ENCODE data around the gene IP6K3.
A peak's percentile ranks its signal among the peaks of the same experiment; 100 is the strongest.

The IP6K3 gene

DNA sequence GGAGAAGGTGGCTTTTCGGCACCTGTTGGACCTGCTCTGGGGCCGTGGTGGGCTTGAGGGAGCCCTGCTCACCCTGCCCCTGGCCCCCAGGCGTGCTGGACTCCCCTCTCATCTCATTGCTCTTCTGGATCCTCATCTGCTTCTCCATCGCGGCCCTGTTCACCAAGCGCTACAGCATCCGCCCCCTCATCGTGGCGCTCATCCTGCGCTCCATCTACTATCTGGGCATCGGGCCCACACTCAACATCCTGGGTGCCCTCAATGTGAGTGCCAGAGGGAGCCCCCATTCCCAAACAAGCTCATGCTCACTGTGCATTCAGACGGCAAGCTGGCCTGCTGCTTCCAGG, 57.6 kb downstream of the IP6K3 start:
- DNase-seq (ENCODE audit: low read depth): no peak

DNA sequence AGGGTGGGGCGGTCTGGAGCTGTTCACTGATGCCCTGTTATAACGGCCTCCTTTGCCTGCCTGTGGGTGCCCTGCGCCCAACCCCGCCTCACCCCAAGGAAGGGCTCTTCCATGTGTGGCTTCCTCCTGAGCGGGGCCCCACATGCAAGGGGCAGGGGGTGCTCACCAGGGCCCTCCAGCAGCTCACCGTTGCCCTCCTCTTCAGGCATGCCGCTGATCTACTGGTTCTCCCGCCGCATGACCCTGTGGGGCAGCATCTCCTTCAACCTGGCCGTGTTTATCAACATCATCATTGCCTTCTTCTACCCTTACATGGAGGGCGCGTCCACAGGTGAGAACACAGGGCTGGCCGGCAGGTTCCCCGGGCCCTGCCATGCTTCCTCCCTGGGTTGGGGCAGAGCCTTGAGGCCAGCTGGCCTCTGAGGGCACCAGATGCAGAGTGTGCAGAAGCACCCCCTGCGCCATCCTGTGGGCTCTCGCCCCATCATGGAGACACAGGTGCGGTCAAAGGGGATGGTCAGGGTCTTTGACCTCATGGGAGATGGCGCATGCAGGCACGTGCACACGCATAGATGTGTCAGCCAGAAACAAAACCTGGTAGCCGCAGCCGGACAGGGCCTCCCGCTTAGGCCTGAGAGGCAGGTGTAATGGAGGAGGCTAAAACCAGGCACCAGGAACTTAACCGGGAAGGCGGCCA, 58.1 kb downstream of the IP6K3 start:
- no peak for DNase-seq (ENCODE audit: low read depth)

DNA sequence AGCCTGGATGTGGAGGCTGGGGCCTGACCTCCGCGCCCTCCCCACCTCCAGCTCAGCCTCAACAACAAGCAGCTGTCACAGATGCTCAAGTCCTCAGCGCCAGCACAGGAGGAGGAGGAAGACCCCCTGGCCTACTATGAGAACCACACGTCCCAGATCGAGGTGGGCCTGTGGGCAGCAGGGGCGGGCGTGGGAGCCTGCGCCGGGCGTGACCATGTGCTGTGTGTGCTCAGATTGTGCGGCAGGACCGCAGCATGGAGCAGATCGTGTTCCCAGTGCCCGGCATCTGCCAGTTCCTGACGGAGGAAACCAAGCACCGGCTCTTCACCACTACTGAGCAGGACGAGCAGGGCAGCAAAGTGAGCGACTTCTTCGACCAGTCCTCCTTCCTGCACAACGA, 58.7 kb downstream of the IP6K3 start:
- DNase-seq (ENCODE audit: low read depth): no peak

DNA sequence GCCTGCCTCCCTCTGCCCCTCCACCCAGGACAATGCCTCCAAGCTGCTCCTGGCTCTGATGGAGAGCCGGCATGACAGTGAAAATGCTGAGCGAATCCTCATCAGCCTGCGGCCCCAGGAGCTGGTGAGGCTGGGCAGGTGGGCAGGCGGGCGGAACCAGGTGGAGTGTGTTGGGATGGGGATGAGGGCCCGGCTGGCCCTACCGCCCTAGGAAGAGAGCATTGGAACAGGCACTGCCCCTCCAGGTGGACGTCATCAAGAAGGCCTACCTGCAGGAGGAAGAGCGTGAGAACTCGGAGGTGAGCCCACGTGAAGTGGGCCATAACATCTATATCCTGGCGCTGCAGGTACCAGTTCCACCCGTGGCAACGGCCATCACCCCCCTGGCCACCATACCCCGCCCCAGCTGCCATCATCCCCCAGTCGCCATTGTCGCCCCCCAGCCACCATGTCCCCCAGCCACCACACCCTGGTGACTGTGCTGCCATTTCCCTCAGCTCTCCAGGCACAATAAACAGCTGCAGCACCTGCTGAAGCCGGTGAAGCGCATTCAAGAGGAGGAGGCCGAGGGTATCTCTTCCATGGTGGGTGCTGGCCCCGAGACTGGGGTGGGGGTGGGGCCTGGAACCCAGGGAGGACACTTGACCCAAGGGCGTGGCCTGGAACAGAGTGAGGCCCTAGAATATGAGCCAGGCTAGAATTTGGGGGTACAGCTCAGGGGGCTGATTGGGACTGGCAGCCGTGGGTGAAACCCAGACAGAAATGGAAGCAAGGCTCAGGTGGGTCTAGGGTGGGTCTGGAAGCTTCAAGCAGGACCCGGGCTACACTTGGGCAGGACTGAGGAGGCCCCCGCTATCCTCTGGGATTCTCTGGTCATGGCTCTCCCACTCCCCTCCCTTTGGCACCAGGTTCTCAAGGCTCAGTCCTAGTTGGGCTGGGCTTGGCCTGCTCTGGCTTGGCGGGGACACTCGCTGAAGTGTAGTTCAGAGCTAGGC, 59.4 kb downstream of the IP6K3 start:
- DNase-seq (ENCODE audit: low read depth): no peak

DNA sequence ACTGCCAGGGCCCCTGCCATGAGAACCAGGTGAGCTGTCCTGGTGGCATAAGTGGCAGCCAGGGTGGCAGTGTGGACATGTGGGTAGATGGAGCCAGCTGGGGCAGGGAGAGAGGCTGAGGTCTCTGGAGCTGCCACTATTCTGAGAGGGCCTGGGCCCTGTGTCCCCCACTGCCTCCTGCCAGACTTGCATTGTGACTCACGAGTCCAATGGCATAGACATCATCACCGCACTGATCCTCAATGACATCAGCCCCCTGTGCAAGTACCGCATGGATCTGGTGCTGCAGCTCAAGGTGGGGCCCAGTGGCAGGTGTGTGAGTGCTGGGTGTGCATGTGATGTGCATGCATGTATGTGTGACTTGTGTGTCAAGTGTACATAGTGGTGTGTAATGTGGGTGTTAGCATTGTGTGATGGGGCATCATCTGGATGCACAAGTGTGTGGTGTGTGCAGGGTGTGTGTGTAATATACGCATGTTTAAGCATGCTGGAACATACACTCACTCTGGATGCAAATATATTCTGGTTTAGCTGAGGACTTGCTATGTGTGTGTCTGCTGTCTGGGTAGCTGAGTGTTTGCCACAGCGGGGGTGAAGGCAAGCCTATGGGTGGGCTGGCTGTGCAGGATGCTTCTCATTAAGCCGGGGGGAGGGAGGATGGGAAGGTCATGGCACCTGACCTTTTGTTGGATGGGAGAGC, 60.3 kb downstream of the IP6K3 start:
- no peak for DNase-seq (ENCODE audit: low read depth)

DNA sequence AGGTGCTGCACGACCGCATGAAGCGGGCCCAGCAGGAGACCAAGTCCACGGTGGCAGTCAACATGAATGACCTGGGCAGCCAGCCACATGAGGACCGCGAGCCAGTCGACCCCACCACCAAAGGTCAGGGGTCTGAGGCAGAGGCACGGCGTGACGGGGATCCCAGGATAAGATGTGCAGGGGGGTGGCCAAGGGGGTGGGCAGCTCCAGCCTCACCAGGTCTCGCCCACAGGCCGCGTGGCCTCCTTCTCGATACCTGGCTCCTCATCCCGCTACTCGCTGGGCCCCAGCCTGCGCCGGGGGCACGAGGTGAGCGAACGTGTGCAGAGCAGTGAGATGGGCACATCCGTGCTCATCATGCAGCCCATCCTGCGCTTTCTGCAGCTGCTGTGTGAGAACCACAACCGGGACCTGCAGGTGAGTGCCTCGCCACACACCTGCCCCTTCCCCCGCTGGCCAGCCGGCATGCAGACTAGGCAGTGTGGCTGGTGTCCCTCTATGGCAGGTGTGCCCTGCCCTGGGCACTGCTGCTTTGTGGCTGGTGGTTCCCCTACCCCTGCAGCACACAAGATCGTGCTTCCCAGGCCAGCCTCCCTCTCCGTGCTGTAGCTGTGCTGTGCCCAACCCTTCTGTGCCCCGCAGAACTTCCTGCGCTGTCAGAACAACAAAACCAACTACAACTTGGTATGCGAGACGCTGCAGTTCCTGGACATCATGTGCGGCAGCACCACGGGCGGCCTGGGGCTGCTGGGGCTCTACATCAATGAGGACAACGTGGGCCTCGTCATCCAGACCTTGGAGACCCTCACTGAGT, 61.1 kb downstream of the IP6K3 start:
- DNase-seq (ENCODE audit: low read depth): no peak

DNA sequence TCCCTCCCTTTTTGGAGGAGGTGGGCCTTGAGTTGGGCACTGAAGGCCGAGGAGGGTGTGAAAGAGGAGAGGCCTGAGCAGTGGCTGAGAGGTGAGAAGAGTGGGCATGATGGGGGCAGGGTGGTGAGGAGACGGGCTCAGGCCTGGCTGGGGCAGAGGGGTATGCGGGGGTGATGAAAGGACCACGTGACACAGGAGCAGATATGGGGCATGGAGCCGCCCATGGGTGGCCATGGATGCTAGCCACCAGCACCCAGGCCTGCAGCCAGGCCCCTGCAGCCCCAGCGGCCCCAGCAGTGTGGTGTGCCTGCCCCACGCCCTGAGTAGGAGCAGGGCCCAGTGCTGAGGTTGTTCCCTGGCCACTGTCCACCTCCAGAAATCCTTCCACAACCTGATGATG, 61.7 kb downstream of the IP6K3 start:
- DNase-seq (ENCODE audit: low read depth): no peak

DNA sequence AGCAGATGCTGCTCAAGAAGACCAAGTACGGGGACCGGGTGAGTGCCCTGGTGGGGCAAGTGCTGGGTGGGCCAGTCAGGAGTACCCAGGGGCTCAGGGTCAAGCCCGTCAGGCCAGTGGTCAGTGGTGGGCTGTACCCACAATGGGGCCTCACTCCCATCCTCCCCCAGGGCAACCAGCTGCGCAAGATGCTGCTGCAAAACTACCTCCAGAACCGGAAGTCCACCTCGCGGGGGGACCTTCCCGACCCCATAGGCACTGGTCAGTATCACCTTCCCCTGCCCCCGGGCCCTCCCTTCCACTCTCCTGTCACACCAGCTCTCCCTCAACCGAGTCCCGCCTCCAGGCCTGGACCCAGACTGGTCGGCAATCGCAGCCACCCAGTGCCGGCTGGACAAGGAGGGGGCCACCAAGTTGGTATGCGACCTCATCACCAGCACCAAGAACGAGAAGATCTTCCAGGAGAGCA, 62.2 kb downstream of the IP6K3 start:
- no peak for DNase-seq (ENCODE audit: low read depth)

DNA sequence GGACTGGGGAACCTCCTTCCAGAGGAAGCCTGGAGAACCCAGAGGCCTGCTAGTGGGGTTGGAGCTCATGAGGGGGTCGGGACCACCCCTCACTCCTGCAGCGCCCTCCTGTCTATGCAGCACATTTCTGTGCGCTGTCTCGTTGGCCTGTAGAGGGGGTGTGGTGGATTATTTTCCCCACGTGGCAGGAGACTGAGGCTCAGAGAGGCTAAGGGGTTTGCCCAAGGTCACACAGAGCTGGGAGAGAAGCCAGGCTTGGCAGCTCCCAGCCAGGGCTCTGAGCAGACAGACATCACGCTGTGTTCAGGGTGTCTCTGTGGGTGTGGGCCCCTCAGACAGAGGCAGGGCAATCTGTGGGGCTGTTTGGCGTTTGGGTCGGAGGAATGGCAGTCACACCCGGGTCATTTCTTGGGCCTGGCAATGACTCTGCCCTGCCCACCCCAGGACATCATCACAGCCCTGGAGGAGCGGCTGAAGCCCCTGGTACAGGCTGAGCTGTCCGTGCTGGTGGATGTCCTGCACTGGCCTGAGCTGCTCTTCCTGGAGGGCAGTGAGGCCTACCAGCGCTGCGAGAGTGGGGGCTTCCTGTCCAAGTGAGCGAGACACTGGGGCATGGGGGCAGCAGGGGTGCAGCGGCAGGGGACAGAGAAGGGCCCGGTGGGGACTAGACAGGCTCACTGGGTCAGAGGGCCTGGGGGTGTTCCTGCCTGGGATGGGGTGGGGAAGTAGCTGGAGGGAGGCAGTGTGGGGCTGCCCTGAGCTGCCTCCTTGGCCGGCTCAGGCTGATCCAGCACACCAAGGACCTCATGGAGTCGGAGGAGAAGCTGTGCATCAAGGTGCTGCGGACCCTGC, 62.9 kb downstream of the IP6K3 start:
- no peak for DNase-seq (ENCODE audit: low read depth)

DNA sequence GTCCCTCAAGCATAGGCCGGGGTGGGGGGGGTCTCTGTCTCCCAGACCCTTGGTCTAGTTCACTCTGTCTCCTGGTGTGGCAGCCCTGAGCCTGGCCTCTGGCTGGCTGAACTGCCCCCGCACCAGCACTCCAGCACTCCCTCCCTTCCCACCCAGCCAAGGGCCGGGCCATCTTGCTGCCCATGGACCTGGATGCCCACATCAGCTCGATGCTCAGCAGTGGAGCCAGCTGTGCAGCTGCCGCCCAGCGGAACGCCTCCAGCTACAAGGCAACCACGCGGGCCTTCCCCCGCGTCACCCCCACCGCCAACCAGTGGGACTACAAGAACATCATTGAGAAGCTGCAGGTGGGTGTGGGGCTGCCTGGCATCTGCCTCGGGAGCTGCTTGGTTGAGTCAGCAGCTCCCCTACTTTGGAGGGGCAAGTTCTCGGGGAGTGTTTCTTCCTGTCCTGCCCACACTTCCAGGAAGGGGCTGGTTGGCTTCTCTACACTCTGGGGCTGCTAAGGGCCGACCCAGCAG, 63.6 kb downstream of the IP6K3 start:
- DNase-seq (ENCODE audit: low read depth): peak; percentile 73

DNA sequence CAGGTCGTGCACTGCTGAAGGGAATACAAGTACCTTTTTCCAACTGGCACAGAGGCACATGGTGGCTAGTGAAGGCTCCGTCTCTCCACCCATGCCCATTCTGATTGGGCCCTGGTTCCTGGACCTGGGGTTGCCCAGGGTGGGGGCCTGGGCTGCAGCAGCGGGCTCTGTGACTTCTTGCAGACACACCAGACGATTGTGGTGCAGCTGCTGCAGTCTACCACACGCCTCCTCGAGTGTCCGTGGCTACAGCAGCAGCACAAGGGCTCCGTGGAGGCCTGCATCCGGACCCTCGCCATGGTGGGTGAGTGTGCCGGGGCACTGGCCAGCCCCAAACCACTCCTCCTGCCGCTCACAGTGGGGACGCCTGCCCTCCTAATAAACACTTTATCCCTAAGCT, 64.4 kb downstream of the IP6K3 start:
- DNase-seq (ENCODE audit: low read depth): no peak

DNA sequence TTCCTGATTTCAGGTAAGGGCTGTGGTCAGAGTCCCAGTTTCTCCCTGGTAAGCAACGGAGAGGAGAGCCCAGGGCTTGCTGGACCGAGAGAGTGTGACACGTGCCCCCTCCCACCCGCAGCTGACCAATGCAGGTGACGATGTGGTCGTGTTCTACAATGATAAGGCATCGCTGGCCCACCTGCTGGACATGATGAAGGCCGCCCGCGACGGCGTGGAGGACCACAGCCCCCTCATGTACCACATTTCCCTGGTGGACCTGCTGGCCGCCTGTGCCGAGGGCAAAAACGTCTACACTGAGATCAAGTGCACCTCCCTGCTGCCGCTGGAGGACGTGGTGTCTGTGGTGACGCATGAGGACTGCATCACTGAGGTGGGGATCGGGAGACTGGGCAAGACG, 66.9 kb downstream of the IP6K3 start:
- DNase-seq (ENCODE audit: low read depth): no peak

DNA sequence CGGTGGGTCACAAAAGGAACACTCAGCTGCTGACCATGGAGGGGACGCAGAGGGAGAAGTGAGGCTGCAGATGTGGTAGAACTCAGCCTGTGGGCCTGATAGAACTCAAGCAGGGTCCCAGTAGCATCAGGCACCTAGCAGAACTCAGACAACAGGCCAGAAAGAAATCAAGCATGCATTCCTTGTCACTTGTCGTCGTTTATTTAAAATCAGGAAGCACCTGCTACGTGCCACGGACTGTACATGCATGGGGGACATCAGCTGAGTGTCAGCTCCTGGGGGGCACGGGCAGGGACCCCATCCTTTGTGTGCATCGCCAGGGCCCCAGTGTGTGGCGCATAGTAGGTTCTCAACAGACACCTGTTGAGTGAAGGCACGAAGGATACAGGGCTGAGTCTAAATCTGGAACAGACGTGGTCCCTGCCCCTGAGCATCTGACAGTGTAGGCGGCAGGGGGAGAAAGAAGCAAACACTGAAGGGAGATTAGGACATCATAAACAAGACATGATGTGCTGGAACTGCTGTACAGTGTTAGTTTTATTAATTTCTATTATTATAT, 67.7 kb downstream of the IP6K3 start:
- DNase-seq (ENCODE audit: low read depth): no peak

DNA sequence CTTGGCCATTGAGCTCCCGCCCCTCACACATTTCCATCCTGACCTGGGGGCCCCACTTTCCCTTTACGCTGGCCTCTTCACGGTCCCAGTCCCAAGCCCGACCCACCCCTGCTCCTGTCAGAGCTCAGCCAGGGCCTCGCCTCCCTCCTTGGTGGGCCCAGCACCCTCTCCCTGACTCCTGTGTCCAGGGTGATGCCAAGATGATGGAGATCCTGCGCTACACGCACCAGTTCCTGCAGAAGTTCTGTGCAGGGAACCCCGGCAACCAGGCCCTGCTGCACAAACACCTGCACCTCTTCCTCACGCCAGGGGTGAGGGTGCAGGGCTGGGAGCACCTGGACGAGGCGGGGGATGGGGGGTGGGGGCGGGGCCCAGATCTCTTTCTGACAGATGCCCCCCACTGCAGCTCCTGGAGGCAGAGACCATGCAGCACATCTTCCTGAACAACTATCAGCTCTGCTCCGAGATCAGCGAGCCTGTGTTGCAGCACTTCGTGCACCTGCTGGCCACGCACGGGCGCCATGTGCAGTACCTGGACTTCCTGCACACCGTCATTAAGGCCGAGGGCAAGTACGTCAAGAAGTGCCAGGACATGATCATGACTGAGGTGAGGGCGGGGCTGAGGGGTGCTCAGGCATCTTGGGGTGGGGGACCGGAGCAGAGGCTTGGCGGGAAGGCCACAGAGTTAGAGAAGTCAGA, 68.3 kb downstream of the IP6K3 start:
- no peak for DNase-seq (ENCODE audit: low read depth)

DNA sequence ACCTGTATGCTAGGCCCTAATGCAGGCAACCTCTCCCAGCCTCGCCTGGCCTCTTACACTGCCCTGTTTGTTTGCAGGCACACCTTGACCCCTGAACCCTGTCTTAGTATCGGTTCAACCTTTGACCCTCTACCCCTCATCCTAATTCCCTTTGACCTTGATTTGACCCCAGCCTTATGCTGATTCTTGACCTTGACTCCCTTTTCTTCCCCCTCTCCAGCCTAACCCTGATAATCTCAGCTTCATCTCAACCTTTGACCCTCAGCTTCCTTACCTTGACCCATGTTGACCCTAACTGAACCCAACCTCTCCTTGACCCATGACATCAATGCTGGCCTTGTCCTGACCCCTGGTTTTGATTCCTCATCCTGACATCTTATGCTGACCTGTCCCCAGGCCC, 69.0 kb downstream of the IP6K3 start:
- DNase-seq (ENCODE audit: low read depth): no peak

DNA sequence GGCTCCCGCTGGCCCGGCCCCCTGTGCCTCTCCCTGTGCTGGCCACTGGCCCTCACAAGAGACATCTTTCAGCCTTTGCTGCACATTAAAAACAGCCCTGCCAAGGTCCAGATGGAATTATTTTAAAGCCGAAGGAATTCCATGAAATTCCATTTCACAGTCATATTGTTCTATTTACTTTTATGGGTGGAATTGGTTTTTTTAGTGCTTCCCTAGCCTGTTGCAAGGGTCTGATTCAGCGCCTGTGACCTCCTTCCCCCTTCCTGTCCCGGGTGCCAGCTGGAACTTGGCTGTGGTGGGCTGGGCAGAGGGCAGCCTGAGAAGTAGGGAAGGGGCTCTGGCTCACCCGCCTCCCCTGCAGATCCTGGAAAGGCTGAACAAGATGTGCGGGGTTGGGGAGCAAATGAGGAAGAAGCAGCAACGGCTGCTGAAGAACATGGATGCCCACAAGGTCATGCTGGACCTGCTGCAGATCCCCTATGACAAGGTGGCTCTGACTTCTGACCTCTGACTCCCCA, 69.5 kb downstream of the IP6K3 start:
- no peak for DNase-seq (ENCODE audit: low read depth)

DNA sequence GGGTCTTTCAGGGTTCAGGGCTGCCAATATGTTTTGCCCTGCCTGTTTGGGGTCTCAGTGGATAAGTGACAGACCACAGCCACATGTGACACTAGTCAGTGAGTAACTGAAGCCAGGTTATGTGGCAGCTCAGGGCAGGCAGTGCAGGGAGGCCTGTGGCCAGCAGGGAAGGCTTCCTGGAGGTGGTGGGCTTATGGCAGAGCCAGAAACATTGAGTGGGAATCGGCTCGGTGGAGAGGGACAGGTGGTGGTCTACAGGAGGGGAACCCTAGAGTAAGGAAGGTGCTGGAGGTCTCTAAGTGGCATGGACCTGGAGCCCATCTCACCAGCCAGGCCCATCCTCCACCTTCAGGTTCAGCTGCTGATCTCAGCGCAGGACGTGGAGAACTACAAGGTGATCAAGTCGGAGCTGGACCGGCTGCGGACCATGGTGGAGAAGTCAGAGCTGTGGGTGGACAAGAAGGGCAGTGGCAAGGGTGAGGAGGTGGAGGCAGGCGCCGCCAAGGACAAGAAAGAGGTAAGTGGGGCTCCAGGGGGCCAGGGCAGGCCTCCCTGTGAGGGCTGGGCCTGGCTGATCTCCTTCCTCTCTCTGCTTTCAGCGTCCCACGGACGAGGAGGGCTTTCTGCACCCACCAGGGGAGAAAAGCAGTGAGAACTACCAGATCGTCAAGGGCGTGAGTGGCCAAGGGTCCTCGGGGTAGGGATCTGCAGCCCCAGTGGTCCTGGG, 70.1 kb downstream of the IP6K3 start:
- no peak for DNase-seq (ENCODE audit: low read depth)

DNA sequence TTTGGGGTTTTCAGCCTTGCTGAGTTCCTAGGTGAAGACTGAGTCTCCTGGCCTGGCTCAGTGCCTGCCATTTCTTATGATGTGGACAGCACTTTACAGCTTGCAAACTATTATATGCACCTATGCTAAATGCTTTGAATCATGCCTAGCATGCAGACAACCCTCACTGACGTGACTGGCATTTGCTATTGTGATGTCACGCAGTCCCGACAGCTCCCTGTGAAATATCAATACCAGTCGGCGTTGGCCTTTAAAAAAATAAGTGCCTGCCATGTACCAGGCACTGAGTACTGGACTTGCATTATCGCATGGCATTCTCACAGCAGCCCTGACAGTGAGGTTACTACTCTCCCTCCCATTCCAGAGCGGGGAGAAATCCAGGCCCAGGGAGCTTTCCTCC, 70.7 kb downstream of the IP6K3 start:
- no peak for DNase-seq (ENCODE audit: low read depth)

DNA sequence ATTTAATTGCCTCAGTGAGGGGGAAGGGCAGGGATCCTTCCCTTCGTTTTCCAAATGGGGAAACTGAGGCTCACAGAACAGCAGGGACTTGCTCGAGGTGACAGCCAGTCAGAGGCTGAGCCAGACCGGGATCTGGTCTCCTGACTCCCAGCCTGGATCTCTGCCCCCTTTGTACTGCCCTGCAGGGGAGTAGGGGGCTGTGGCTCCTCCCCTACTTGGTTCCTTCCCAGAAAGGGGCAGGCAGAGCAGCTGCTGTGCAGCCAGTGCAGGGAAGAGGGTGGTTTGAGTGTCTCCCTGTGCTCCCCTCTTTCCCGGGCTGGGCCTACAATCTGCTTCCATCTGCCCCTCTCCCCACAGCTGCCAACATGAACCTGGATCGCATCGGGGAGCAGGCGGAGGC, 72.9 kb downstream of the IP6K3 start:
- no peak for DNase-seq (ENCODE audit: low read depth)

All from stimulated activated CD4-positive, alpha-beta T cell treated with anti-CD3 and anti-CD28 coated beads, Interleukin-2, amount 100 ng/mL, for 4 hours (primary cell).